SKM-1 (cell line): ENCODE results near the gene GASK1A.
"Not testable (repeated sequence)": the region's sequence is repeated elsewhere in the genome, so short reads cannot be mapped to it uniquely, and the experiment has no call there.

Experiments used
- DNase-seq: peaks from one replicate; lab custom pipeline; 2025; ENCODE audit not compliant: unreplicated experiment; lab: John Stamatoyannopoulos, UW

Gene GASK1A

DNA sequence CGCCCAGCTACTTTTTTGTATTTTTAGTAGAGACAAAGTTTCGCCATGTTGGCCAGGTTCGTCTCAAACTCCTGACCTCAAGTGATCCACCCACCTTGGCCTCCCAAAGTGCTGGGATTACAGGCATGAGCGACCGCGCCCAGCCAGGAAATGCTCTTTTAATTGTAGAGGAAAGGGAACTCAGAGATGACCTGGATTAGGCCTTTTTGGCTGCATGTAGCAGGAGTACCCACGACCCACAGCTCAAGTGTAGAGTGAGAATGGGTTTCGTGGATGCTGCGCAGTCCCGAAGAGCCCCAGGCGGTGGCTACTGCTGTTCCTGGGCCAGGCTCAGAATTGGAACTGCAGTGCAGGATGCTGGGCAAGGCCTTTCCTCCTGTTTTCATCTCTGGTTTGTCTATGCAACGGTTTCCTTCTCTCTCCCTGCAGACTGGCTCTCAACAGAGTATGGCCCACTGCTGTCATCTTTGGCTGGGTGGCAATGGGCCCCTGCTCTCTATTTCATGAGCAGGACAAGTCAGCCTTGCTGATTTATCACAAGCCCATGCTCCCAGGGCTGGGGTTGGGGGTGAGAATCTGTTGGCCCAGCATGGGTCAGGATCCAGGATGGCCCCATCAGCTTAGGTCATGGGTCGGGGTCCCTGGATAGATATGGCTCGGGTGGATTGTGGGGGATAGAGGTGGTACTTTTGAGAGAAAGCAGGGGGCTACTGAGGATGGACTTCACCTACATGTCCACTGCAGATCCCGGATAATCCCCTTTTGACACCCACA, 51.2 kb downstream of the GASK1A start:
- DNase-seq = no peak

- no peak for DNase-seq
Measured at GRCh38 chr3:43031485-43031884, 52.4 kb downstream of the GASK1A start.

DNA sequence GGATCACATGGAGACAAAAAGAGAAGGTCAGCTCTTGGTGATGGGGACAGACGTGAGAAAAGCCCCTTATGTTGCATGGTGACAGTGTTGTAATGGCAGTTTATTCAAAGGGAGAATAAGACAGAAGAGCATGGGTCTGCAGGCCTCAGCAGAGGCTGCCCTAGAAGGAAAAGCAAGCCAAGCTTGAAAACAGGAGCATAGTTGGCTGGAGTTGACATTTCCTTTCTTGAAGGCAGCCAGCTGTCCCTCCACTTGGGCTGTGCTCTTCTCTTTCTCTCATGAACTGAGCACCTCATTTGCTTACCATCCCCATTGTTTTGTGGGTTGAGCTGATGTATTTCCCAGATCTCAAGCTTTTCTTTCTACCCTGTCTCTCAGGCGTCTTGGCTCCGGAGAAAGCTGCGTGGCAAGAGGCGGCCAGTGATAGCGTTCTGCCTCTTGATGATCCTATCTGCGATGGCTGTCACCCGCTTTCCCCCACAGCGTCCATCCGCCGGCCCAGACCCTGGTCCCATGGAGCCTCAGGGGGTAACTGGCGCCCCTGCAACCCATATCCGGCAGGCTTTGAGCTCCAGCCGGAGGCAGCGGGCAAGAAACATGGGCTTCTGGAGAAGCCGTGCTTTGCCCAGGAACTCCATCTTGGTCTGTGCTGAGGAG, 52.9 kb downstream of the GASK1A start:
- DNase-seq = no peak

GRCh38 chr3:43032646-43033628, 53.8 kb downstream of the GASK1A start:
- DNase-seq = no peak

GRCh38 chr3:43034200-43034599, 55.1 kb downstream of the GASK1A start:
- DNase-seq = no peak

- DNase-seq = no peak
Measured at GRCh38 chr3:43034911-43035310, 55.8 kb downstream of the GASK1A start.

DNA sequence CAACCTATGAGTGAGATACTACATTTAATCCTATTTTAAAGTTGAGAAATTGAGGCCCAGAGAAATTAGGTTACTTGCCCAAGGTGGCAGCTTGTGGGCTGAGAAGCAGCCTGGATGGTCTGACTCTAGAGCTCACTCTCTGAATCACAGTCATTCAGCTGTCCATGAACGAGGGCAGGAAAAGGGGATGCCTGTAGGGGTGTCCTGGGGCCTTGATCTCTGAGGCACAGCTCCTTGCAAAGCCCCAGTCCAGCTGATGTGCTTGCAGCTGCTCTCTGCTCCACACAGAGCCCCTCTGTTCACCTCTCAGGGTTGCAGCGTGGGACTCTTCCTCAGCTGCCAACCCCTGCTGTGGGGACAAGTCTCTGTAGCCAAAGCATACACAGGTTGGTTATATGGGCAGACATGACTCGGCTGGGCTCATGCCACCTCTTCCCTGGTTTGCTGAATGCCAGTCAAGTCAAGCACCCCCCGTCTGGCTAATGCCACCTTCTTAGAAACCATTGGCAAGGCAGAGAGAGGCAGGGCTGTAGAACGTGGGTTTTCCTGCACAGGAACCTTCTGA, 56.8 kb downstream of the GASK1A start:
- no peak for DNase-seq

DNA sequence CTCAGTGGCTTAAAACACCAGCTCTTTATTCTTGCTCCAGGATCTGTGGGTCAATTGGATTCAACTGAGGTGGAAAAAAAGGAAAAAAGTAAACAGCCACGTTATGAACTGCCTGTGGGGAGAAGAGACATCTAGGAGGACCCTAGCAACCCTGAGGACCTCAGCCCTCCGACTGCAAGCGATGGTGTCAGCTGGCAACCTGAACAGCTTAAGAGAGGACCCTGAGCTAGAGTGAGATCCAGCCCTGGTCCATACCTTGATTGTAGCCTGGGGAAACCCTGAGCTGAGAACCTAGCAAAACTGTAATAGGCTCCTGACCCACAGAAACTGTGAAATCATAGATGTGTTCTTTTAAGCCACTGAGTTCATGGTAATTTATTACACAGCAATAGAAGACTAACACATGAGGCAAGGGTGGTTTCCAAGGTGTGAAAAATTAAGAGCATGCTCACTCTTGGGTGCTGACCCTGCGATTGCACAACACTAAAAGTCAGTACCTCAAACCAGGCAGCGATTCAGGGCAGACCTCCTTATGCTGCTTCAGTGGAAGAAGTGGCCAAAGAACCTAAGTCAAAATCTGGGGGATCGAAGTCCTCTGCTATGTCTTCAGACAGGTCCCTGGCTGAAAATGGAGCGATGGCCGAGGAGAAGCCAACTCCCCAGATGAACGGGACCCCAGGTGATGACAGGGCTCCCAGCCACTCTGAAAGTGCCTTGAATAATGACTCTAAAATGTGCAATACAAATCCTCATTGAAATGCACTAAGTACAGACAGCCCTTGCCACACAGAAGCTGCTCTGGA, 57.7 kb downstream of the GASK1A start:
- no peak for DNase-seq

DNA sequence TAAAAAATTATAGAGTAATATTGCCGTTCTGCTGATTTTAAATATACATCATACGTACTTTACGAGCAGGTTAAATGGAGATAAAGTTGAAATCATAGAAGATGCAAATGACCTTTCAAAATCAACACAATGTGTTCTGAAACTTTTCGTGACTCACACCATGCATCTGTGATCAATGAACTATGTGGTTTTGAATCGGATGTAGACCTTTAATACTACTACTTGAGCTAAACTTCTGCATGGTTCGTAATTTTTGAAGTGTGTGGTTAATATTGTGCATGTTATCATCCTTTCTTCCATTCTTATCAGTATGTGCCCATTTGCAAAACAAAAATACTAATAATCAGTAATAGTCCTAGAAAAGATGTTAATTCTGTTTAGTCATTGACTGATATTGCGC, 58.9 kb downstream of the GASK1A start:
- DNase-seq = no peak

DNA sequence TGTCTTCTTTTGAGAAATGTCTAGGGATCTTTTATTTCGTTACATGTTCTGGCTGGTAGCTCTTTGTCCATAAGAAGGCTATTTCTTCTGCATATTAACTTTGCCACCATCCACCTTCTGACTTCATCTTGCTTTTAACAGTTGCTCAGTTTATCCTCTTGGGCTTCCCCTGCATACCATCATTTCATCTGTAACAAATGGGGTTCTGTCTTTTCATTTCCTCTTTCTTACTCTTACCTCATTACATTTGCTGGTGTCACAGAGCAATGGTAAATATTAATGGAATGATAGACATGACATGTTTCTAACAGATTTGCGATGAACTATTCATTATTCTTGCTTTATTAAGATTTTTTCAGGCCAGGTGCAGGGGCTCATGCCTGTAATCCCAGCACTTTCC, 62.4 kb downstream of the GASK1A start:
- no peak for DNase-seq

GRCh38 chr3:43043071-43043766, 64.1 kb downstream of the GASK1A start:
- no peak for DNase-seq

DNA sequence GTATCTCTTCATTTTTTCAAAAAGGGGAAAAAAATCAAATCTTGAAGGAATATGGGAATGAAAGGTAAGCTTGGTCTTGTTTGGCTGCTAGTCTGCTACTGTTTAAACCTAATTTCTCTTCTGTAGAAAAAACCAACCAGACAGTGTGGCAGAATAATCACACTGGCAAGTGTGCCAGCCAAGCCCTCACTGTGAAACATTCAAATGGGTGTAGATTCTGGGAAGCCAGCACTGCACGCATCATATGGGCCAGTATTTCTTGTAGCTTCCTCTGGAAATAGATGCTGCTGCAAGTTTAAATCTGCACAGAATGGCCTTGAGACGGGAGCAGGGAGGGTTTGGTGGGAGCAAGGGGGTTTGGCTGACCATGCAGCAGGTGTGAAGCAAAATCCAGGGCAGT, 64.7 kb downstream of the GASK1A start:
- DNase-seq = no peak

DNA sequence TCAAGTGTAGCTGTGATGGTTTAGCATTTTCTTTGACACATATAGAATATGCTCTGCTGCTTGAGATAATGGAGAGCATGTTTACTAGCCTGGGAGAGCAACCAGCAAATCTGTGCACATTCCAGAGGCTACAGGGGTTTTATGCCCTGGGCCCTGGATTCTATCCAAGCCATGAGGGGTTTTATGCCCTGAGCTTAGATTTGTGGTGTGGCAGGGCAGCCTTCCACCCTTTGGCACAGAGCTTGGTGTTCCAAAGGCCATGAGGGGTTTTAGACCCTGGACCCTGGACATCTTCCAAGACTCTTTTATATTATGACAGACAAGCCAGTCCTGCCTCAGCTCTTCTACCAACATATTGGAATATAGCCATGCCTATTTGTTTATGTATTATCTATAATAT, 66.0 kb downstream of the GASK1A start:
- not testable (repeated sequence) for DNase-seq

DNA sequence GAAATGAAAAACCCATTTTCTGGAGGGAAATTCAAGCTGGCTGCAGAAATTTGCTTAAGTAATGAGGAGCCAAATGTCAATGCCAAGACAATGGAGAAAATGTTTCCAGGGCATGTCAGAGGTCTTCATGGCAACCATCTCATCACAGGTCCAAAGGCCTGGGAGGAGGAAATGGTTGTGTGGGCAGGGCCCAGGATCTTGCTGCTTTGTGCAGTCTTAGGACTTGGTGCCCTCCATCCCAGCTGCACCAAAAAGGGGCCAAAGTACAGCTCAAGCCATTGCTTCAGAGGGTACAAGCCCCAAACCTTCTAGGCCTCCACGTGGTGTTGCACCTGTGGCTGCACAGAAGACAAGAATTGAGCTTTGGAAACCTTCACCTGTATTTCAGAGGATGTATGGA, 67.5 kb downstream of the GASK1A start:
- DNase-seq = no peak

DNA sequence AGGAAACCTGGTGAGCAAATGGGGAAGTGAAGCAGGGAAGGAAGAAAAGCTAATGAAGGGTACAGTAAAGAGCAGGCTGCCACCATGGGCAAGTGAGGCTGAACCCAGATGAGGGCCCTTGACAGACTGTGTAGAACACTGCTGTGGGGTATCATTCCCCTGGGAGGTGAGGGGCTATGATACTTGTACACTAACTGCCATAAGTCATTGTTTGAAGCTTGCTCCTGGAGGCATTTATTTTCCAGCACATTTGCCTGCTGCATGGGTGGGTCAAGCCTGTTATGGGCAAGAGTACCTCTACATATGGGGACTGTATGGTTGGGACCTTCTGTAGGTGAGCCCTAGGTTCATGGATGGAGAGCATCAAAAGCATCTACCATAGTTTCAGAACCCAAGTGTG, 69.4 kb downstream of the GASK1A start:
- DNase-seq = no peak

- DNase-seq = no peak
Measured at GRCh38 chr3:43053291-43053690, 74.2 kb downstream of the GASK1A start.

DNA sequence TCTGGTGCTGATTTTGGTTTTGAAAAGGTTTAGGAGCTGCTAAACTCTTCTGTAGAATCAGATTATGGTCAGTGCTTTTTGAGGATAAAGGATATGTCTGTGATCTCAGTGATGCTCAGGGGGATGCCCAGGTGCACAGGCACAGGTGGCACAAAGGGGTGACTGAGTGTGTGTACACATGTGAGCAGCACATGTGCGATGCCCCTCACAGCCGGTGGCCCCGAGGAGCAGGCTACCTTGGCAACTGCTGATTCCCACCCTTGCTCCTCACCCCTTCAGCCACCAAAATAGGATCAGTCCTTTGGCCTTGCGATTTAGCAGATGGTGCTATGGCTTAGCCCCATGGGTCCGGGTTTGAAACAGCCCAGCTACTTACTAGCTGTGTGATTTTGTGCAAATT, 75.6 kb downstream of the GASK1A start:
- DNase-seq = no peak

DNA sequence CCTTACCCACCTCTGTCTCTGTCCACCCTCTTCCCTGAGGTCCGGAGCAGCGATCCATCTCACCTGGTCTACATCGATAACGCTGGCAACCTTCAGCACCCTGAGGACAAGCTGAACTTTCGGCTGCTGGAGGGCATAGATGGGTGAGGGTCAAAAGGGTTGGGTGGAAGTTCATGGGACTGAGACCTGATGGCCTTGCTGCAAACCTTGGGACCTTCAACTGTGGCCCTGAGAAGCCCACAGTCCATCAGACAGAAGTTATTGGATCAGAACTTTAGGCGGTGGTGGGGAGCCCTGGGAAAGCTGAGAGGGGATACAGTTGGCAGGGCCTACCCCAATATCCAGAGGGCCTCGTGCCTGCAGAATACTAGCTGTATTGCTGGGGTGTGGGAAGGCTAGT, 76.3 kb downstream of the GASK1A start:
- no peak for DNase-seq

GRCh38 chr3:43055806-43056770, 77.0 kb downstream of the GASK1A start:
- no peak for DNase-seq
